ENCODE measurements around the gene SLC13A3.

Gene SLC13A3

GRCh38 chr20:46559001-46559400, 92.3 kb downstream of the SLC13A3 start:
- no peak for TF ChIP-seq CTCF (IDR thresholded peaks at IDR 0.05; ENCODE audit: low read depth, low read length)

GRCh38 chr20:46558511-46558959, 92.7 kb downstream of the SLC13A3 start:
- TF ChIP-seq CTCF (IDR thresholded peaks at IDR 0.05; ENCODE audit: low read depth, low read length), result no peak
- peak; percentile 38 for DNase-seq (ENCODE audit: extremely low read depth, low read depth)

More at GRCh38 chr20:46559001-46559400, 92.3 kb downstream of the SLC13A3 start:
- DNase-seq (ENCODE audit: extremely low read depth, low read depth), result no peak

GRCh38 chr20:46557231-46557956, 93.9 kb downstream of the SLC13A3 start:
- TF ChIP-seq CTCF (IDR thresholded peaks at IDR 0.05; ENCODE audit: low read depth, low read length), result no peak
- peak; percentile 46 for DNase-seq (ENCODE audit: extremely low read depth, low read depth)

GRCh38 chr20:46555370-46555956, 95.8 kb downstream of the SLC13A3 start:
- no peak for DNase-seq (ENCODE audit: extremely low read depth, low read depth)
- TF ChIP-seq CTCF (IDR thresholded peaks at IDR 0.05; ENCODE audit: low read depth, low read length), result no peak

GRCh38 chr20:46554828-46555227, 96.4 kb downstream of the SLC13A3 start:
- DNase-seq (ENCODE audit: extremely low read depth, low read depth), result no peak
- TF ChIP-seq CTCF (IDR thresholded peaks at IDR 0.05; ENCODE audit: low read depth, low read length), result no peak

GRCh38 chr20:46553926-46554325, 97.3 kb downstream of the SLC13A3 start:
- no peak for TF ChIP-seq CTCF (IDR thresholded peaks at IDR 0.05; ENCODE audit: low read depth, low read length)
- DNase-seq (ENCODE audit: extremely low read depth, low read depth), result no peak

Measured in AG09319 (cell line).